HG02938 (cell line): ENCODE results near the gene FGF14.

Experiments used
- ATAC-seq: cut with Tn5 transposase; IDR thresholded peaks from one replicate; pipeline ENCODE4 v1.9.1; 2021; ENCODE audit warnings: mild to moderate bottlenecking, moderate library complexity; ENCODE audit not compliant: unreplicated experiment

FGF14 gene

DNA sequence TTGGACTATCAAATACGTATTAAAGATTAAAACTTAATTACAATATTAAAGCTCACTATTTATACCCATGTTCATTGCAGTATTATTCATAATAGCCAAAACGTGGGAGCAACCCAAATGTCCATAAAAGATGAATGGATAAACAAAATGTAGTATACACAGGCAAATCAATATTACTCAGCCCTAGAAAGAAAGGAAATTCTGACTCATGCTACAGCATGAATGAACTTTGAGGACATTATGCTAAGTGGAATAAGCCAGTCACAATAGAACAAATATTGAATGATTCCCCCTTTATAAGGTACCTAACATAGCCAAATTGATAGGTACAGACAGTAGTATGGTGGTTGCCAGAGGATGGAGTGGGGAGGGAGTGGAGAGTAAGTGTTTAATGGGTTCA lies 457.3 kb downstream of the FGF14 start:
- no peak for ATAC-seq

GRCh38 chr13:101942535-101943157 lies 459.2 kb downstream of the FGF14 start:
- no peak for ATAC-seq

- peak; percentile 69 for ATAC-seq
These were observed 459.8 kb downstream of the FGF14 start for GRCh38 chr13:101942038-101942437.

DNA sequence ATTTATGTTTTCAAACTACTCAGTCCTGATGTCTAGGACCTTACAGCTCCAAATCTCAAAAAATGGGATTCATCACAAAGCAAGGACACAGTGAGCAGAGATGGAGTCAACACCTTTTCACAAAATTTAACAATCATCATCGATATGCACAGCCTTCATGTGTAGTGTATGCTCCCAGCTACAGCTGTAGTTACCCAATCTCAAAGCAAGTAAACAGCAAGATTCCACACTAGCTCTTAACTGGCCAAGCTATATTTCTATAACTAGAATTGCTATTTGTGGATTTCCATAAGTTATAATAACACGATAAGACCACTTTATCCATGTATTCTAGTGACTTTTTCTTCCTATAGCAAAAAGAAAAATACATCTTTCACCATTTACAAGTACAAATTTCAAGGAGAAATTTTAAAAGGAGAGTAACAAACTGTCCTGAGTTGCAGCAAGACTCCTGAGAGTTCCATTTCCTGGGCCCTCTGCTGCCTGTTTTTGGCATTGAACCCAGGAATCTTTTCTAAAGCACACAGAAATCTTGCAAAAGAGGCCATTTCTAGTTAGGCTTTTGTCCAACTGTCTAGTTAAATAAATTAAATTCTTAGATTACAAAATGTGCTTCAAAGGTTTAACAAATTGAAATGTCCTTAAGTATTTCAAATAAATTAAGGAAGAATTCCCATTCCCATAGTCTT lies 460.6 kb downstream of the FGF14 start:
- no peak for ATAC-seq

- ATAC-seq = no peak
These were observed 462.5 kb downstream of the FGF14 start for GRCh38 chr13:101939370-101939769.

DNA sequence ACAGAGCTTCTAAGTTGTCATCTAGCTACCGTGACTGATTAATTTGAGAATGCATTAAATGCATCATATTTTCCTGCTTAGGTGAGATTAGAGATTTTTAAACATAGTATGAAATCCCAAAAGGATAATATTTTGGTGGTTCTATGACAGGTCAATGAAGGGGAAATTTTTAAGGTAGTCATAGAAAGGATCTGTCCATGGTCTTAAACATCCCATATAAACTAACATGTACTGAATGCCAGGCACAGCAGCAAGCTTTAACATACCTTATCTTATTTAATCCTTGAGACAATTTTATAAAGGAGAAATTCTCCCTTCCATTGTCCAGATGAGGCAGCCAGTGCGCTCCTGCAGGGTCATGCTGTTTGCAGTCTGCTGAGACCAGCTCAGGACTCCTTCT lies 466.0 kb downstream of the FGF14 start:
- no peak for ATAC-seq

- no peak for ATAC-seq
These were observed 470.7 kb downstream of the FGF14 start for GRCh38 chr13:101931186-101931585.

DNA sequence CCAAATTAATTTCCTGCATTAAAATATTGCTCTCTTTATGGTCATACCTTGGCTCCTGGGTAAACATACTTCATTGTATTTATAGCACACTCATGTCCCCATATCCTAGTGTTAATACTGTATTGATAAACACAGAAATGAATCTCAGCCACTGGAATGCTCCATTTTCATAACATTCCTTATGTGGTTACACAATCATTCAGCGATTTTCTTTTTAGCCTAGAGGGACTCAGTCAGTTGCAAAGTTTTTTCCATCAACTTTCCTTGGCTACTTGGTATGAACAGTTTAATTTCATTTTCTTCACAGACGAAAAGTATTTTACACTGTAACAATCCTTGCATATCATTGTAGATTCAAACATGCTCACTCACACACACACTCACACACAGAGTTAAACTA lies 471.5 kb downstream of the FGF14 start:
- ATAC-seq = no peak

DNA sequence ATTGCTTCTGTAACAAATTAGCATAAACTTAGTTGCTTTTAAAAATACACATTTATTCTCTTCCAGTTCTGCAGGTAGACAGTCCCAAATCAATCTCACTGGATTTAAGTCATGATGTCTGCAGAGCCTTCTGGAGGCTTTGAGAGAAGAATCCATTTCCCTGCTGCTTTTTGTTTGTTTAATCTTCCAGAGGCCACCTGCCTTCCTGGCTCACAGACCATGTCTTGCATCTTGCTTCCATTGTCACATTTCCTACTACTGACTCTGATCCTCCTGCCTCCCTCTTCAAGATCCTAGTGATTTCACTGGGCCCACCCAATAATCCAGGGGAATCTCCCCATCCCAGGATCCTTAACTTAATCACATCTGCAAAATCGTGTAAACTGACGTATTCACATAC lies 476.1 kb downstream of the FGF14 start:
- ATAC-seq = no peak

GRCh38 chr13:101919541-101920181 lies 482.2 kb downstream of the FGF14 start:
- ATAC-seq = no peak

DNA sequence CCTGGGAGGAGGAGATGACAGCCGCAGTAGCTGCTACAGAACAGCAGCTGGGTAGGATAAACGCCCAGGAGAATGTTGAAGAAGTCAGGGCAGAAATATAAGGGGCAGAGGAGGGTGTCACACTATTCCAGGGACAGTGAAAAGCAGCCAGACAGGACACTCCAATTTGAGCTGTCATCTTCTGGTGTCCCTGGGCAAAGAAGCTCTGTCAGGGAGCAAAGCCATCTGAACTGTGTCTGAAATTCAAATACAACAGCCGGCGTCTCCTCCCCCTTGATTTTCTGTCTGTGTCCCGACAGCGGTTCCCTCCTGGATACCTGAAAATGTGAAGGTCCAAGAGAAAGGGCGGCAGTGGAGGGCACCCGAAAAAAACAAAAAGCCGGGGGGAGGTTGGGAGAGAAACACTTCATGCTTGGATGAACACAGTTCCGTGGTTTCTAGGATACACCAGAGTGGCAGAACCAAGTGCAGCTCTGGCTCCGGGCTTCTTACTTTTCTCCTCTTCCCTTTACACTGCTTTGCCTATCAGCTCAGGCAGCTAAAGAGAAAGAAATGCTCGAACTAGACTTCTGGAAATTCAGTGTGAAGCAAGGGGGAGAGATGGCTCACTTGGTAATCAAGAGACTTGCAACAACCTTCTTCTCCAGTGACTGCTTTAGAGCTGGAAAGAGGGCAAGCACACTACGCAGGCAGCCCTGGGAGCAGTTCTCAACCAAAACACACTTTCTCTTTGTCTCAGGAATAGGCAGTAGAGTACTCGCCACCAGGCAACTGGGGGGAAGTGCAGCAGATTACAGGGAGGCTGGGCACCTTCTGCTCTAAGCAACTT lies 483.8 kb downstream of the FGF14 start:
- no peak for ATAC-seq

DNA sequence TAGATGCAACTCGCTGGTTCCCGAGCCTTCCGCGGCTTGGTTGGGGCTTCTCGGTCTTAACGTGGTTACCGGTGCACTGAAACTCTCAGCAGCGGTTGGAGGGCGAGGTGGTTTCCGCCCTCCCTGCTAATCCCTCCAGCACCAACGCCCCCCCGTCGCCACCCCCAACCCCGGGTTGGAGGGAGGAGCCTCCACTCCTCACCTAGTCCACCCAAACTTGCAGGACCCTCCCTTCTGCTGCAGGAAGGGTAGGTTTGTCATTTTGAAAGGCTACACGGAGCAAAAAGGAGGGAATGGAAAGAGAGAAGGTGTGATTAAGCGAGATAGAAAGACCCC lies 484.4 kb downstream of the FGF14 start:
- ATAC-seq = no peak

DNA sequence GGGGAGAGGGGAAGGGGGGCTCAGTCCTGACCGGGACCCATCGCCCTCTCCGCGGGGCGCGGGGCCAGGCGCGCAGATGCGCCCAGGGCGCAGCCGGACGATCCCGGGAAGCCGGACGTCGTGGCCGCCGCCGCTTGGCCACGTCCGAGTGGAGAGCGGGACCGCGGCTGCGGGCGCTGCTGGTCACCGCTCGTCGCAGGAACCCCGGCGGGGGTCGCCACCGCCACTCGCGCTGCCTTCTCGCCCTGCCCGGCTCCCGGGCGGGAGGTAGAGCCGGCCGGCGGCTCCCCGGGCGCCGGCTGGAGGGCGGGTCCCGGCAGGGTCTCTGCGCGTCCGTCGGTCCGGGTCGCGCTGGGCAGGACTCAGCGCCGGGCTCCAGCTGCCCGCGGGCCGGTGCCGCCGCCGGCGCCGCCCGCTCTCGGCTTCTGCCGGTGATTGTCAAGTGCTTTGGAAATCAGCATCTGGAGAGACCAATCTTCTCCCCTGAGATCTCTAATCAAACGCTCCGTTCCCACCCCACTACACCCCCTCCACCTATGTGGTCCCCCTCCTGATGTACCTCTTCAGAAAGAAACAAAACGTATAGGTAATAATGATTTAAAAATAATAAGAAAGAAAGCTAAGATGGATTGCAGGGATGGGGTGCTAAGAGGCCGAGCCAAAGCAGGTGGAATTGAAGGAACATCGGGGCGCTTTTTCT lies 484.9 kb downstream of the FGF14 start:
- ATAC-seq = no peak

DNA sequence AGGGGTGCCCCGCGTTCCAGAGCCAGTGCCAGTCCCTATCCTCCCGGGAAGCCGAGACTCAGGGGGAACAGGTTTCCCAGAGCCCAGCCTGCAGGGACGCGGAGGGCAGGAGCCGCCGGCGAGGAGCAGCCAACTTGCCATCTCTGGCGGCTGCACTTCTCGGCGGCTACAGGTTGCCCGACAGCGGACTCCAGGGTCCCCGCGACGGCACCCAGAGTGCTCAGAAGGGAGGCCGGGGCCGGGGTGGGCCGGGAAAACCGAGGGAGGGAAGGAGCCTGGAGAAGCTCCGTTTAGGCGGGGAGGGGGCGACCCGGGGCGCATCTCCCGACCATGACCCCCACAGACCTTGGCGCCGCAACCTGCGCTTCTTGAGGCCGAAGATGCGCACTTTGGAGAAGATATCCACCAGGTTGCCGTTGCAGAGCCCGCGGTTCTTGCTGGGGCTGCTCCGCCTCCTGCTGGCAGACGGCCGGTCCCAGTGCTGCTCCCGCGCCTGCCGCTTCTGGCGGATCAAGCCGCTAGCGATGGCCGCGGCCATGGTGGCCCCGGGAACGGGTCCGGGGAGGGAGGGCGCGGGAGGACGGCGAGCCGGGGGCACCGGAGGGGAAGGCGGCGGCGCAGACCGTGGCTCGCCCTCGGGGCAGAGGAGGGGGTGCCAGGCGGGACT lies 485.6 kb downstream of the FGF14 start:
- ATAC-seq = no peak

DNA sequence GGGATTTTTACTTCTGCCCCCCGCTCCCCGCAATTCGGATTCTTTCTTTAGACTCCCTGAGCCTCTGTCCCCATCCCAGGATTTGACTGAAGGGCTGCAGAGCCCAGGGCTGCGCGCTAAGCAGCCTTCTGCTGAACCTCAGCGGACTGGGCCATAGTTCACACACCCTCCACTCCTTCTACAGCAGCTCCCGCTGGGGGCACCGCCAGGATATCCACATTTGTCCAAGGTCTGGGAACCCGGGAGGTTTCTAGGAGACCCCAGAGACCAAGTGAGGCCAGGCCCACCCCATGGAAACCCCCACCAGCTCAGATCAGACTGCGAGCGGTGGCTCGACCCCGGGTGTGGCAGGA lies 486.1 kb downstream of the FGF14 start:
- no peak for ATAC-seq

- ATAC-seq = no peak
These were observed 486.5 kb downstream of the FGF14 start for GRCh38 chr13:101915331-101915730.

DNA sequence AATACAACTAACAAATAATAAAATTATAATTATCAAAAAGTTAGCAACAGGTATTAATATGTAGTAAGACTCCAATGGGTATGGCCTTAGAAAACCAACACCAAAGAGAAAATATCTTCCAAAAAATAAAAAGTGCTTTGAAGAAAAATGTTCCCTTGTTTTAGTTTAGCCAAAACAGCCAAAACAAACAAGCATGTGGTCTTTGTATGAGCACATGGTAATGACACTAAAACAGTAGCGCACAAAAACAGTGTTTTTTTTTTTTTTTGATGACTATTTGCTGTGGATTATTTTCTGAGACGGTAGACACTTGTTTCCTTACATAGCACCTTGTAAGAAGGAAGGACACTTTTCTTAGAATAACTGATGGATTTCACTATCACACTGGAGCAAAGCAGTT lies 490.1 kb downstream of the FGF14 start:
- no peak for ATAC-seq

DNA sequence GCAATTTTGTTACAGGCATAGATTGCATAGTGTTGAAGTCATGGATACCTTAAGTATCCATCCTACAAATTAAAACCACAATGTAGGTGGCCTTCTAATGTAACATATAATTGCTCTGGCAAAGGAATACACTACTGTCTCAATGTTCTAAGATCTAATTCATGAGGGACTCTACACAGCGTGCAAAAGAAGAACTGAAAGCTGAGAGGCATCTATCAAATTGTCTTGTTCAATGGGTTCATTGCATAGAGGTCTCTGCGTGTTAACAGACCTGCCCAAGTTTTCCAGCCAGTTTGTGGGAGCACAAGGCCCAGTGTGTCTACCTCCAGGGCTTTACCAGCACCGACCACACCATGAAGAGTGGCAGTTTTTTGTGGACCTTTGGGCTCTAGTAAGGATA lies 498.0 kb downstream of the FGF14 start:
- no peak for ATAC-seq

DNA sequence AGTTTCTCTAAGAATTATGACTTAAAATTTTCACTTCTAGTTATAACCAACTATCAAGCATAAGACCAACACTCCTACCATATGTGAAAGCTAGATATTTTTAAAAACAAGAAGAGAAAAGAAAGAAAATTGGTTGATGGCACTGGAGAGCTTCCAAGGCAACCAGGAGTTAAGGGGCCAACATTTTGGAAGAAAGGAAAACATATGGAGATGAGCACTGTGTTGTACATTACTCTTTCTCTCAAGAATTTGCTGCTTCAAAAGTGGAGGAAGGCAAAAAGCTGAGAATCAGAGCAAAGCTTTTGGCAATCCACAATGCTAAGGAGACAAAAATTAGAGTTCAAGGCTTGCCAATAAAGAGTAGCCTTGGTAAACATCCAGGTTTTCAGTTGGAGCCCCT lies 503.2 kb downstream of the FGF14 start:
- ATAC-seq = no peak

- no peak for ATAC-seq
These were observed 505.3 kb downstream of the FGF14 start for GRCh38 chr13:101896541-101896940.

DNA sequence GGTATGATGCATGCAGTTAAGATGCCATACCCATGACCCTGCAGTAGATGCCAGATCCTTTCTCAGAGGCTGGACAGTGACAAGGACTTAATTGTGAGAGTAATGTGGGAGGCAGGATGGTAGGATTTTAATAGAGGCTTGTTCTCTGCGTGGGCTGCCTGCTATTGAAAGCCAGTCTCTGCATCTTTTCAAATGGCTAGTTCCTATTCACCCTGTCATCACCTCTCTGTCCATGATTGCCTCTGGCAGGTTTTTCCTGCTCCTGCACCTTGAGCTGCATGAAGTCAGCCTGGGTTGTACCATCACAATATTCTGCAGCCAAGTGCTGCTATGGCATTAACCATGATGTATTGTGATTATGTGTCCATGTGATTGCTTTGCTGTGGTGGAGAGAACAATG lies 508.8 kb downstream of the FGF14 start:
- ATAC-seq = no peak
